GM23338 (cell line): ENCODE results near the gene TRIM32. TPM values are rescaled to one million over a fixed set of nuclear protein-coding genes. Genes with fewer than 3 reads are reported as not detected.

Experiments used
- CTCF ChIP-seq, 2 experiments: fragments of 200-600 bp in 1 of 2; sonication (generic) in 1 of 2; conservative IDR thresholded peaks; 2 replicates each; pipeline versions ENCODE4 v1.5.1 to v1.6.1; 2016 to 2017; ENCODE audit warnings: antibody characterized with exemption in 2 of 2, low read depth in 2 of 2, mild to moderate bottlenecking in 2 of 2, moderate library complexity in 1 of 2
- EZH2 ChIP-seq: fragments of 200-600 bp; sonication (generic); IDR thresholded peaks from one replicate; pipeline ENCODE4 v1.8.0; 2017; ENCODE audit warnings: antibody characterized with exemption, mild to moderate bottlenecking, low read depth; ENCODE audit not compliant: unreplicated experiment
- EZH2phosphoT487 ChIP-seq: fragments of 200-600 bp; sonication (generic); IDR thresholded peaks from one replicate; pipeline ENCODE4 v1.8.1; 2018; ENCODE audit warnings: antibody characterized with exemption; ENCODE audit not compliant: unreplicated experiment
- NANOG ChIP-seq: IDR thresholded peaks from 2 replicates; pipeline ENCODE4 v1.6.1; 2016; ENCODE audit warnings: antibody characterized with exemption, borderline replicate concordance
- POLR2AphosphoS5 ChIP-seq: IDR thresholded peaks from 2 replicates; pipeline ENCODE4 v1.6.1; 2016; ENCODE audit warnings: antibody characterized with exemption, low read depth
- ZNF462 ChIP-seq: fragments of 250-450 bp; sonication (Bioruptor Pico); IDR thresholded peaks from 2 replicates; pipeline ENCODE4 v1.5.0; 2020; ENCODE audit warnings: mild to moderate bottlenecking, moderate library complexity
- polyA plus RNA-seq: library from polyadenylated mRNA; unstranded; fragments of >200 nt; fragmentation: Nextera tagmentation; extraction: Ambion mirVana; gene quantifications from 2 replicates; pipeline ENCODE4 v1.2.1, GENCODE V29; 2016
- total RNA-seq: library from RNA; depleted of rRNA; stranded (reverse); fragments of >200 nt; shearing (Covaris generic); gene quantifications from 2 replicates; pipeline ENCODE4 v1.2.3, GENCODE V29; 2014
- TF ChIP-seq, protein P1 (sequence below): IDR thresholded peaks from 2 replicates; pipeline ENCODE4 v1.6.1; 2016; ENCODE audit warnings: antibody characterized with exemption

The TRIM32 gene
- total and polyA plus RNA-seq, 2 experiments from 2014 or later: 6.7 to 16.3 TPM

GRCh38 chr9:116643691-116644090, 43.4 kb upstream of the TRIM32 start (continued):
- TF ChIP-seq ZNF462 (CRISPR knock-in tag) (no peak), EZH2 (no peak), CTCF (conservative IDR thresholded peaks at IDR 0.05; ENCODE audit: low read depth in 2 of 2) (no peak), POLR2AphosphoS5 (no peak), EZH2phosphoT487 (no peak), NANOG (no peak)
- TF ChIP-seq, protein P1, sequence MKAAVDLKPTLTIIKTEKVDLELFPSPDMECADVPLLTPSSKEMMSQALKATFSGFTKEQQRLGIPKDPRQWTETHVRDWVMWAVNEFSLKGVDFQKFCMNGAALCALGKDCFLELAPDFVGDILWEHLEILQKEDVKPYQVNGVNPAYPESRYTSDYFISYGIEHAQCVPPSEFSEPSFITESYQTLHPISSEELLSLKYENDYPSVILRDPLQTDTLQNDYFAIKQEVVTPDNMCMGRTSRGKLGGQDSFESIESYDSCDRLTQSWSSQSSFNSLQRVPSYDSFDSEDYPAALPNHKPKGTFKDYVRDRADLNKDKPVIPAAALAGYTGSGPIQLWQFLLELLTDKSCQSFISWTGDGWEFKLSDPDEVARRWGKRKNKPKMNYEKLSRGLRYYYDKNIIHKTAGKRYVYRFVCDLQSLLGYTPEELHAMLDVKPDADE: no peak
